HepG2 (cell line): ENCODE results near the gene RAE1. TPM values are rescaled to one million over a fixed set of nuclear protein-coding genes. Genes with fewer than 3 reads are reported as not detected.

Experiments used
- DMAP1 ChIP-seq: IDR thresholded peaks from 2 replicates; pipeline ENCODE4 v1.6.1; 2016
- ESRRA ChIP-seq: sonication (generic); formaldehyde crosslinking; IDR thresholded peaks from 2 replicates; pipeline ENCODE4 v1.5.1; 2020; ENCODE audit warnings: mild to moderate bottlenecking, low read depth, missing genetic modification reagents
- KLF12 ChIP-seq: sonication (generic); formaldehyde crosslinking; IDR thresholded peaks from 2 replicates; pipeline ENCODE4 v1.4.0; 2020; ENCODE audit warnings: missing genetic modification reagents, borderline replicate concordance
- KLF16 ChIP-seq, 2 experiments: sonication (generic) in 1 of 2; formaldehyde crosslinking in 1 of 2; IDR thresholded peaks; 2 replicates each; pipeline versions ENCODE4 v1.6.1 to v1.8.0; 2016 to 2023; ENCODE audit warnings: missing genetic modification reagents in 2 of 2, missing compliant biosample characterization in 1 of 2
- MEIS1 ChIP-seq: sonication (generic); formaldehyde crosslinking; IDR thresholded peaks from 2 replicates; pipeline ENCODE4 v1.9.0; 2021; ENCODE audit warnings: mild to moderate bottlenecking, missing genetic modification reagents, moderate library complexity, borderline replicate concordance
- NONO ChIP-seq, 2 experiments: fragments of 450-650 bp in 1 of 2; sonication (generic) in 1 of 2; formaldehyde crosslinking in 1 of 2; IDR thresholded peaks in 1 of 2; conservative IDR thresholded peaks in 1 of 2; 2 replicates each; pipeline versions ENCODE4 v1.6.1 to v1.8.0; 2017 to 2022; ENCODE audit warnings: mild to moderate bottlenecking in 1 of 2, missing genetic modification reagents in 1 of 2, moderate library complexity in 1 of 2
- POLR2A ChIP-seq, 2 experiments: IDR thresholded peaks; 2 replicates each; pipeline ENCODE4 v1.6.1; 2011; ENCODE audit warnings: low read depth in 2 of 2, low read length in 2 of 2, mild to moderate bottlenecking in 1 of 2, moderate library complexity in 1 of 2; ENCODE audit not compliant: insufficient read depth in 1 of 2
- RBFOX2 ChIP-seq: fragments of 200-400 bp; formaldehyde crosslinking; IDR thresholded peaks from 2 replicates; pipeline ENCODE4 v1.6.1; 2017; ENCODE audit warnings: low read depth, mild to moderate bottlenecking, low read length
- SP4 ChIP-seq: sonication (generic); formaldehyde crosslinking; IDR thresholded peaks from 2 replicates; pipeline ENCODE4 v1.8.1; 2023; ENCODE audit warnings: mild to moderate bottlenecking, missing genetic modification reagents
- ZFX ChIP-seq: sonication (generic); formaldehyde crosslinking; IDR thresholded peaks from 2 replicates; pipeline ENCODE4 v1.4.0; 2020; ENCODE audit warnings: mild to moderate bottlenecking, low read depth, missing genetic modification reagents, moderate library complexity
- ZMYM3 ChIP-seq: sonication (generic); formaldehyde crosslinking; IDR thresholded peaks from 2 replicates; pipeline ENCODE4 v1.5.1; 2020; ENCODE audit warnings: mild to moderate bottlenecking, missing genetic modification reagents
- ZNF143 ChIP-seq: sonication (generic); formaldehyde crosslinking; IDR thresholded peaks from 2 replicates; pipeline ENCODE4 v1.4.0; 2020; ENCODE audit warnings: missing genetic modification reagents
- ZNF615 ChIP-seq: sonication (generic); formaldehyde crosslinking; IDR thresholded peaks from 2 replicates; pipeline ENCODE4 v1.5.0; 2020; ENCODE audit warnings: mild to moderate bottlenecking, missing genetic modification reagents, borderline replicate concordance
- ZNF766 ChIP-seq: sonication (generic); formaldehyde crosslinking; IDR thresholded peaks from 2 replicates; pipeline ENCODE4 v1.5.0; 2020; ENCODE audit warnings: missing genetic modification reagents, borderline replicate concordance
- ZSCAN20 ChIP-seq: sonication (generic); formaldehyde crosslinking; IDR thresholded peaks from 2 replicates; pipeline ENCODE4 v1.4.0; 2020; ENCODE audit warnings: missing genetic modification reagents, mild to moderate bottlenecking, borderline replicate concordance
- polyA plus RNA-seq, 8 experiments: library from polyadenylated mRNA; depleted of rRNA in 3 of 8; stranded (reverse) in 7 of 8; unstranded in 1 of 8; fragments of >200 nt; fragmentation: Illumina TruSeq in 4 of 8; extraction: Trizol in 4 of 8; gene quantifications; 2 replicates each; pipeline versions ENCODE4 v1.2.1 to v1.2.3, GENCODE V29; 2011 to 2016; ENCODE audit warnings: low read depth in 4 of 8, missing spikeins in 1 of 8, mixed read lengths in 1 of 8; ENCODE audit not compliant: insufficient read depth in 1 of 8
- total RNA-seq, 5 experiments: library from RNA; depleted of rRNA; stranded (reverse); fragments of >200 nt; fragmentation: Illumina TruSeq; extraction: Trizol; gene quantifications; 2 replicates each; pipeline ENCODE4 v1.2.3, GENCODE V29; 2016; ENCODE audit warnings: low read depth in 1 of 5
- TF ChIP-seq, protein P1 (sequence below): sonication (generic); formaldehyde crosslinking; IDR thresholded peaks from 2 replicates; pipeline ENCODE4 v1.9.0; 2022; ENCODE audit warnings: low read depth, missing genetic modification reagents
- TF ChIP-seq, protein P2 (sequence below): sonication (generic); formaldehyde crosslinking; IDR thresholded peaks from 2 replicates; pipeline ENCODE4 v1.5.0; 2020; ENCODE audit warnings: missing genetic modification reagents
- TF ChIP-seq, protein P3 (sequence below): sonication (generic); formaldehyde crosslinking; IDR thresholded peaks from 2 replicates; pipeline ENCODE4 v1.4.0; 2020; ENCODE audit warnings: missing genetic modification reagents
- TF ChIP-seq, protein P4 (sequence below): conservative IDR thresholded peaks from 2 replicates; pipeline ENCODE4 v1.6.1; 2018; ENCODE audit warnings: missing genetic modification reagents
- TF ChIP-seq, protein P5 (sequence below): sonication (generic); formaldehyde crosslinking; IDR thresholded peaks from 2 replicates; pipeline ENCODE4 v1.4.0; 2020; ENCODE audit warnings: mild to moderate bottlenecking, missing genetic modification reagents

Gene RAE1
- total and polyA plus RNA-seq, 2 of the 13 experiments (the other 11 are each of a cell fraction or from before 2014, with no cell fraction given) = 36.1 to 72.9 TPM

DNA sequence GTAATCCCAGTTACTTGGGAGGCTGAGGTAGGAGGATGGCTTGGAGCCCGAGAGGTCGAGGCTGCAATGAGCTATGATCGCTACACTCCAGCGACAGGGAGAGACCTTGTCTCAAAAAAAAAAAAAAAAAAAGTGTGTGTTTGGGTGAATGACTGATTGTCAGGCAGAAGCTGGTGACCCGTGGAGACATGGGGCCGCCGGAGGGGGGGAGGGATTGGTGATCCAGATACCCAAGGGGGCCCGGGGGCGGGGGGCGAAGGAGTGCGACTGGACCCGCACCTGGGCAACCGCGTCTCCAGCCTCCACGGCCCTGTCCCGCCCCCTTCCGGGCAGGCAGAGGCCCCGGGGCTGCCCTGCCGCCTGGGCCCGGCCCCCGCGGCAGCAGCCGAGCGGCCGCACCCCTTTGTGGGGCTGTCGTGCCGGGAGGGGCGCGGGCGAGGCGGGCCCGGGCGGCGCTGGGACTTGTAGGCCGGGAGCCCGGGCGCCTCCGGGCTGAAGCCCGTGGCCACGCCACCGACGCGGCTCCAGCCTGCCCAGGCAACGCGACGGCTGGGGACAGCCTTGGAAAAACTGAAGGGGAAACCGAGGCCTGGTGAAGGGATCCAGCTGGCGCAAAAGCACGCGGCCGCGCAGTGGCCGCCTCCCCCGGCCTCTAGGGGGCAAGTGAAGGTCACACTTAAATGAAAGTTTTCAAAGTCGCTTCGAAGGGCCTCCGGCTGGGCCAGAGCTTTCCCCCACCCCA lies 38.1 kb downstream of the RAE1 start (continued):
- TF ChIP-seq, protein P1, sequence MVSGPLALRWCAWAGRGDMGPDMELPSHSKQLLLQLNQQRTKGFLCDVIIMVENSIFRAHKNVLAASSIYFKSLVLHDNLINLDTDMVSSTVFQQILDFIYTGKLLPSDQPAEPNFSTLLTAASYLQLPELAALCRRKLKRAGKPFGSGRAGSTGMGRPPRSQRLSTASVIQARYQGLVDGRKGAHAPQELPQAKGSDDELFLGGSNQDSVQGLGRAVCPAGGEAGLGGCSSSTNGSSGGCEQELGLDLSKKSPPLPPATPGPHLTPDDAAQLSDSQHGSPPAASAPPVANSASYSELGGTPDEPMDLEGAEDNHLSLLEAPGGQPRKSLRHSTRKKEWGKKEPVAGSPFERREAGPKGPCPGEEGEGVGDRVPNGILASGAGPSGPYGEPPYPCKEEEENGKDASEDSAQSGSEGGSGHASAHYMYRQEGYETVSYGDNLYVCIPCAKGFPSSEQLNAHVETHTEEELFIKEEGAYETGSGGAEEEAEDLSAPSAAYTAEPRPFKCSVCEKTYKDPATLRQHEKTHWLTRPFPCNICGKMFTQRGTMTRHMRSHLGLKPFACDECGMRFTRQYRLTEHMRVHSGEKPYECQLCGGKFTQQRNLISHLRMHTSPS = 0 out of 2 replicates have a peak, but pooled peaks have one; percentile 60
- TF ChIP-seq ZFX (CRISPR knock-in tag) (peak; percentile 71), ZMYM3 (CRISPR knock-in tag) (peak; percentile 55; the same call in 1 of the 2 replicates), ZNF766 (CRISPR knock-in tag) (0 out of 2 replicates have a peak, but pooled peaks have one; percentile 23), ESRRA (CRISPR knock-in tag) (0 out of 2 replicates have a peak, but pooled peaks have one; percentile 25), ZSCAN20 (CRISPR knock-in tag) (no peak; the same call in 1 of the 2 replicates), MEIS1 (CRISPR knock-in tag) (0 out of 2 replicates have a peak, but pooled peaks have one; percentile 16), RBFOX2 (peak; percentile 77), POLR2A (IDR thresholded peaks at IDR 0.05; ENCODE audit: insufficient read depth in 1 of 2, low read depth in 2 of 2, low read length in 2 of 2) (peak; percentile 48 to 57; a peak in 2 of 4 replicates), SP4 (CRISPR knock-in tag) (peak; percentile 75; the same call in 1 of the 2 replicates), ZNF615 (CRISPR knock-in tag) (no peak), ZNF143 (CRISPR knock-in tag) (peak; percentile 82), NONO (IDR thresholded peaks at IDR 0.05) (no peak), NONO (CRISPR knock-in tag; conservative IDR thresholded peaks at IDR 0.05) (no peak), DMAP1 (CRISPR knock-in tag) (0 out of 2 replicates have a peak, but pooled peaks have one; percentile 47), KLF12 (CRISPR knock-in tag) (peak; percentile 72; the same call in 1 of the 2 replicates), KLF16 (CRISPR knock-in tag; IDR thresholded peaks at IDR 0.05) (0 out of 4 replicates have a peak, but pooled peaks of 1 of the 2 experiments have one; percentile 15)
- TF ChIP-seq, protein P2, sequence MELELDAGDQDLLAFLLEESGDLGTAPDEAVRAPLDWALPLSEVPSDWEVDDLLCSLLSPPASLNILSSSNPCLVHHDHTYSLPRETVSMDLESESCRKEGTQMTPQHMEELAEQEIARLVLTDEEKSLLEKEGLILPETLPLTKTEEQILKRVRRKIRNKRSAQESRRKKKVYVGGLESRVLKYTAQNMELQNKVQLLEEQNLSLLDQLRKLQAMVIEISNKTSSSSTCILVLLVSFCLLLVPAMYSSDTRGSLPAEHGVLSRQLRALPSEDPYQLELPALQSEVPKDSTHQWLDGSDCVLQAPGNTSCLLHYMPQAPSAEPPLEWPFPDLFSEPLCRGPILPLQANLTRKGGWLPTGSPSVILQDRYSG (CRISPR knock-in tag) = no peak
- TF ChIP-seq, protein P3, sequence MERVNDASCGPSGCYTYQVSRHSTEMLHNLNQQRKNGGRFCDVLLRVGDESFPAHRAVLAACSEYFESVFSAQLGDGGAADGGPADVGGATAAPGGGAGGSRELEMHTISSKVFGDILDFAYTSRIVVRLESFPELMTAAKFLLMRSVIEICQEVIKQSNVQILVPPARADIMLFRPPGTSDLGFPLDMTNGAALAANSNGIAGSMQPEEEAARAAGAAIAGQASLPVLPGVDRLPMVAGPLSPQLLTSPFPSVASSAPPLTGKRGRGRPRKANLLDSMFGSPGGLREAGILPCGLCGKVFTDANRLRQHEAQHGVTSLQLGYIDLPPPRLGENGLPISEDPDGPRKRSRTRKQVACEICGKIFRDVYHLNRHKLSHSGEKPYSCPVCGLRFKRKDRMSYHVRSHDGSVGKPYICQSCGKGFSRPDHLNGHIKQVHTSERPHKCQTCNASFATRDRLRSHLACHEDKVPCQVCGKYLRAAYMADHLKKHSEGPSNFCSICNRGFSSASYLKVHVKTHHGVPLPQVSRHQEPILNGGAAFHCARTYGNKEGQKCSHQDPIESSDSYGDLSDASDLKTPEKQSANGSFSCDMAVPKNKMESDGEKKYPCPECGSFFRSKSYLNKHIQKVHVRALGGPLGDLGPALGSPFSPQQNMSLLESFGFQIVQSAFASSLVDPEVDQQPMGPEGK (CRISPR knock-in tag) = peak; percentile 86
- TF ChIP-seq, protein P4, sequence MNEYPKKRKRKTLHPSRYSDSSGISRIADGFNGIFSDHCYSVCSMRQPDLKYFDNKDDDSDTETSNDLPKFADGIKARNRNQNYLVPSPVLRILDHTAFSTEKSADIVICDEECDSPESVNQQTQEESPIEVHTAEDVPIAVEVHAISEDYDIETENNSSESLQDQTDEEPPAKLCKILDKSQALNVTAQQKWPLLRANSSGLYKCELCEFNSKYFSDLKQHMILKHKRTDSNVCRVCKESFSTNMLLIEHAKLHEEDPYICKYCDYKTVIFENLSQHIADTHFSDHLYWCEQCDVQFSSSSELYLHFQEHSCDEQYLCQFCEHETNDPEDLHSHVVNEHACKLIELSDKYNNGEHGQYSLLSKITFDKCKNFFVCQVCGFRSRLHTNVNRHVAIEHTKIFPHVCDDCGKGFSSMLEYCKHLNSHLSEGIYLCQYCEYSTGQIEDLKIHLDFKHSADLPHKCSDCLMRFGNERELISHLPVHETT (CRISPR knock-in tag) = 0 out of 2 replicates have a peak, but pooled peaks have one; percentile 17
- TF ChIP-seq, protein P5, sequence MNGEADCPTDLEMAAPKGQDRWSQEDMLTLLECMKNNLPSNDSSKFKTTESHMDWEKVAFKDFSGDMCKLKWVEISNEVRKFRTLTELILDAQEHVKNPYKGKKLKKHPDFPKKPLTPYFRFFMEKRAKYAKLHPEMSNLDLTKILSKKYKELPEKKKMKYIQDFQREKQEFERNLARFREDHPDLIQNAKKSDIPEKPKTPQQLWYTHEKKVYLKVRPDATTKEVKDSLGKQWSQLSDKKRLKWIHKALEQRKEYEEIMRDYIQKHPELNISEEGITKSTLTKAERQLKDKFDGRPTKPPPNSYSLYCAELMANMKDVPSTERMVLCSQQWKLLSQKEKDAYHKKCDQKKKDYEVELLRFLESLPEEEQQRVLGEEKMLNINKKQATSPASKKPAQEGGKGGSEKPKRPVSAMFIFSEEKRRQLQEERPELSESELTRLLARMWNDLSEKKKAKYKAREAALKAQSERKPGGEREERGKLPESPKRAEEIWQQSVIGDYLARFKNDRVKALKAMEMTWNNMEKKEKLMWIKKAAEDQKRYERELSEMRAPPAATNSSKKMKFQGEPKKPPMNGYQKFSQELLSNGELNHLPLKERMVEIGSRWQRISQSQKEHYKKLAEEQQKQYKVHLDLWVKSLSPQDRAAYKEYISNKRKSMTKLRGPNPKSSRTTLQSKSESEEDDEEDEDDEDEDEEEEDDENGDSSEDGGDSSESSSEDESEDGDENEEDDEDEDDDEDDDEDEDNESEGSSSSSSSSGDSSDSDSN (CRISPR knock-in tag) = peak; percentile 39
